ENCODE data around the gene CREB3L4.
A peak's percentile ranks its signal among the peaks of the same experiment; 100 is the strongest.
"Not testable (repeated sequence)": the region's sequence is repeated elsewhere in the genome, so short reads cannot be mapped to it uniquely, and the experiment has no call there.

The CREB3L4 gene

DNA sequence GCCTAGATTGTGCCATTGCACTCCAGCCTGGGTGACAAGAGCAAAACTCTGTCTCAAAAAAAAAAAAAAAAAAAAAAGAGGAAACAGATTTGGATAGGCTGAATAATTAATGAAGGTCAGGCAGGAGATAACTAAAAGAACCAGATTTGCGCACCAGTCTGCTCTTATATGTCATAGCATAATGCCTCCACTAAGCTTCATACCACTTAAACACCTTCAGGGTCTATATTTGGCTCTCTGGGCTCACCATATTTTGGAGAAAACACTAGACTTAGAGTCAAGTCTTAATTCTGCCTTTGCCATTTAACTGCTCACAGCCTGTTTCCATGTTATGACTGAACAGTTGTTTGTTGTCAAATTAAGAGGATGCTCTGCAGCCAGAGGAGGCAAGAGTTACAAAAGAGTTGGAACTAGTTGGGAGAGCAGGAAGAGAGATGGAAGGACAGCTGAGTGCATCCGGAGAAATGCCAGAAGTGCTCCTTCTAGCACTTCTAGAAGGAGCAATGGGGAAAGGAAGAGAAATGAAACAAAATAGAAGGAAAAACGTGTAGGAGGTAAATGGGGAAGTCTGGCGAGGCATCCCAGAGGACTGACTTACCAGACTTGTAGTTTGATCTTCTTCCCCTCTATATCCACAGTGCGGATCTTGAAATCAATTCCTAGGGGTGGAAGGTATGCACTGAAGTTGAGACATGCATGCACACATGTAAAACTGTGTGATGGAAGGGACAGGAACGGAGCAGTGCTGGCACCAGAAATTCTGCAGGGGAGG, 16.6 kb downstream of the CREB3L4 start:
- no peak for DNase-seq (ENCODE audit: low read depth in 1 of 2, low spot score in 1 of 2)

DNA sequence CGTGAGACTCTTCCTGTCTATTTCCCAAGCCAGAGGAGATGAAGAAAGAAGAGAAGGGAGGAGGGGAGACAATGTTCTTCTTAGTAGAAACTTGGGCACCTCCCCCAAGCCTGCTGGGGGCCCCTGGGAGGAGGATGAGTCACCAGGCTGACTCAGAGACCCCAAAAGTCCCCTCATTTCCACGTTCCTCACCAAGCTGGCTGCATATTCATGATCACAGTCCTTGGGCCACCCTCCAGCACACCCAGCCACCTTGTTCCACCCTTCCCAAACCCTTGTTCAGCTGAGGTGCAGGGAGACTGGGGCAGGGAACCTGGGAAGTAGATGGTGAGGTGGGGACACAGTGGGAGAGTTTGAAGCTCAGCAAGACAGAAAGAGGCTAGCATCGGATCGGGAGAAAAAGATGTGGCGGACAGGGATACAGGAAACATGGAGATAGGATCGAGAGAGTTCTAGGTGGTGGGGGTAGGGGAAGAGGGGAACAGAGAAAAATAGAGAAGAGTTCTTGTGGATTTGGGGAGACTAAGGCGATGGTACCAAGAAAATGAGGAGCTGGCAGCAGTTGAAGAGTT, 17.7 kb downstream of the CREB3L4 start:
- no peak for DNase-seq (ENCODE audit: low read depth in 1 of 2, low spot score in 1 of 2)

DNA sequence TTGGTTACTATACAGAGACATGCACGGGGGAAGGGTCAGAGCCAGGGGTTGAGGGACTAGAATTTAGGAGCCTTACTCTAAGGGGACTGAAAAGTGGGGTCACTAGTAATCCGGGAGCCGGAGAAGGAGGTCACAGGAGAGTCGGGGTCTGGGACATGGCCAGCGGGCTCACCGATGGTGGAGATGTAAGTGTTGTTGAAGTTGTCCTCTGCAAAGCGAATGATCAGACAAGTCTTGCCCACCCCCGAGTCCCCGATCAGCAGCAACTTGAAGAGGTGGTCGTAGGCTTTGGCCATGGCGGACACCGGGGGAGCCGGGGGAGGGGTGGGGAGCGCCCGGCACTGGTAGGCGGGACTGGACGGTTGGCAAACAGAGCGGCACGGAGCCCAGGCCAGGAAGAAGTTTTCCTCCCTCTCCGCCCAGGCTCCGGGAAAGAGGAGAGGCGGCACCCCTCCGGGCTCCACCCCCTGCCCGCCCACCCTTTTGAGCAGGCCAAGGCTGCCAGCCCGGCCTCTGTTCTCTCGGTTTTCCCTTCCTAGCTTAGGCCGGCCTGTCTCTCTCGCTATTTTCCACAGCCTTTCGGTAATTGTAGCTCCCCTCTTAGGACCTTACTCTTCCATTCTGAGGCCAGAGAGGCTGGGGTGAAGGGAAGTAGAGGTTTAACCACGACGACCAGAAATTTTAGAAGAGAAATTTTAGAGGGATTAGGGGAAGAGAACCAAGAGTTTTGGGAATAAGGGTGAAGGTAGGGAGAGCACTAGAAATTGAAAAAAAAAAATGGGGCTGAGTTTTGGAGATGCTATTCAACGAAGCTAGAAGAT, 18.4 kb downstream of the CREB3L4 start, which contains the start of gene RAB13:
TSS of gene RAB13 (minus strand) at position 399 of the 821 bp plus-strand sequence. CDS start at position 296, 103 bp downstream.
- DNase-seq (ENCODE audit: low read depth in 1 of 2, low spot score in 1 of 2) = no peak

DNA sequence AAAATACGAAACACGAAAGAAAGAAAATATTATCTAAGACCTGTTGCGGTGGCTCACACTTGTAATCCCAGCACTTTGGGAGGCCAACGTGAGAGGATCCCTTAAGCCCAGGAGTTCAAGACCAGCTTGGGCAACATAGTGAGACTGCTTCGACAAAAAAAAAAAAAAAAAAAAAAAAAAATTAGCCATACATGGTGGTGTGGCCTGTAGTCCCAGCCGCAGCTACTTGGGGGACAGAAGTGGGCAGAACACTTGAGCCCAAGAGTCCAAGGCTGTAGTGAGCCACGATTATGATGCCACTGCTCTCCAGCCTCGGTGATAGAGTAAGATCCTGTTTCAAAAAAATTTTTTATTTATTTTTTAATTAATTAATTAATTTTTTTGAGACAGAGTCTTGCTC, 19.9 kb downstream of the CREB3L4 start:
- no peak for DNase-seq (ENCODE audit: low read depth in 1 of 2, low spot score in 1 of 2)

DNA sequence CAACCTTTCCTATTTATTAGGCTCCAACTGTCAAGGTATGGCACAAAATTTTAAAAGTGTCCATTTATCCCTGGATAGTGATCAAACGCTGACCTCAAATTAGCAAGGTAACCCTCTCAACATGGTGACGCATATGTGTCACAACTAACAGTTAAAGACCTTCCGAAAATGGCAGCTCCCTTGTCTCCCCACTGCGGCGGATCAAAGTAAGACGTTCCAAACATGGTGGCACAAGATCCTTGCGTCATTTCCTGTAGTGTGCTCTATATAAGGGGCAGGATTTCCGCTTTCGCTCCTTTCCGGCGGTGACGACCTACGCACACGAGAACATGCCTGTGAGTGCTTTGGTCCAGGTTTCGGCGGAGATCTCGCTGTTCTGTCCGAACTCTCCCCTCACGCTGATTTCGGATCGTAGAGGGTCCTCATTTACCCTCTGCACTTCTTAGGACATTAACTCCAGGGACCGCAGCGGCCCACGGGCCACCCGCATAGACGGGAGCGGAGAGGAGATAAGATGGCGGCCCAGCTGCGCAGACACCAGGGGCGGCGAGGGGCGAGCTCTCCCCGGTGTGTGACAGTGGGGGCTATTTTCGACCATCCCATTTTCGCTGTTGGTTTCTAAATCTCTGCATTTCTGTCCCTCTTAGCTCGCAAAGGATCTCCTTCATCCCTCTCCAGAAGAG, 22.9 kb downstream of the CREB3L4 start, which contains the start of gene RPS27:
TSS of gene RPS27 (plus strand) at position 295 of the 683 bp plus-strand sequence. CDS start at position 330, 35 bp downstream.
- peak; percentile 64 to 77 for DNase-seq (ENCODE audit: low read depth in 1 of 2, low spot score in 1 of 2)

DNA sequence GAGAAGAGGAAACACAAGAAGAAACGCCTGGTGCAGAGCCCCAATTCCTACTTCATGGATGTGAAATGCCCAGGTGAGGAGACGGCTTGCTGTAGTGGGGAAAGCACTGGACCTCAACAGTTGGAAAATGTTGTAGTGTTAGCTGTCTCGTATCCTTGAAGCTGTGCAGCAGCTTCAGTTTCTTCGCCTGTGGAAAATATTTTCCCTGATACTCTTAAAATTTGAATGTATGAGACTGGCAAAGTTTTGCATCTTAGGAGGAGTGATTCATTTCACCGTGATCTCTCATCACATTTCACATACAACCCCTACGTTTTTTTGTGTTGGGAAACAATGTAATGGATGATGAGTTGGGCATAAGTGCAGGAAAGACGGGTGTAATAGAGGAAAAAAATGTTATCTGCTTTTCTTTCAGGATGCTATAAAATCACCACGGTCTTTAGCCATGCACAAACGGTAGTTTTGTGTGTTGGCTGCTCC, 23.5 kb downstream of the CREB3L4 start:
- DNase-seq (ENCODE audit: low read depth in 1 of 2, low spot score in 1 of 2) = no peak

DNA sequence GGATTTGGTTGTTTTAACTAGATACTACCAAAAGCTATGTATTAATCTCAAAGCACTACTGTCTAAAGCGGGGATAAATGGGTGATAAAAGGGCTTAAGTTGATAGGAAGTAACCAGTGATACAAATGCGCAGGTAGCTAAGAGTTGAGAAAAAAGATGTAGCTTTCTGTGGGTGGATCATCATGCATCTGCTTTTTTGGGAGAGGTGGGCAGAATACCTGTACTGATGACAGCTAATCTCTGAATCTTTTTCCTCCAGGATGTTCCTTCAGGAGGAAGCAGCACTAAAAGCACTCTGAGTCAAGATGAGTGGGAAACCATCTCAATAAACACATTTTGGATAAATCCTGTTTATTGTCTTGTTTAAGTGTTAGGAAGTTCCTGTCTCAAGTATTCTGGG, 24.1 kb downstream of the CREB3L4 start:
- DNase-seq (ENCODE audit: low read depth in 1 of 2, low spot score in 1 of 2) = no peak

DNA sequence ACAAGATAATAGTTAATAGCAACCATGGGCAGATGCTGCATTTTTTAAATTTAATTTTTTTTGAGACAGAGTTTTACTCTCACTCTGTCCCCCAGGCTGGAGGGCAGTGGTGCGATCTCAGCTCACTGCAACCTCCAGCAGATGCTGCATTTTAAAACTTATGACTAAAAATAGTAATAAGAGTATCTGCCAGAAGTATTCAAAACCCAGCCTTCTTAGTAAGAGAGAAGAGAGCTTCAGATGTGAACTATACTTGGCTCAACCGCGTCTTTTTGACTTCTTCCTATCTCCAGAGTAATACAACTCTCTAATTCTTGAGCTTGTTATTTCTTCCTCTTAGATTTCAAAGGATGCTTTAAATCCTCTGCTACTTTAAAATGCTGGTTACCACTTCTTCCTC, 27.5 kb downstream of the CREB3L4 start:
- DNase-seq (ENCODE audit: low read depth in 1 of 2, low spot score in 1 of 2) = no peak

DNA sequence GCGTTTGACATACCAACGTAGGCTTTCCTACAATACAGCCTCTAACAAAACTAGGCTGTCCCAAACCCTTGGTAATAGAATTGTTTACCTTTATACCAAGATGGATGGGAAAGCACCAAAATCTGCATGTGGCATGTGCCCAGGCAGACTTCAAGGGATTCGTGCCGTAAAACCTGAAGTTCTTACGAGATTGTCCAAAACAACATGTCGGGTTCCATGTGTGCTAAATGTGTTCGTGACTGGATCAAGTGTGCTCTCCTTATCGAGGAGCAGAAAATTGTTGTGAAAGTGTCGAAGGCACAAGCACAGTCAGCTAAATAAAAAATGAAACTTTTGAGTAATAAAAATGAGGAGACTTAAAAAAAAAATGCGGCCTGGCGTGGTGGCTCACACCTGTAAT, 27.9 kb downstream of the CREB3L4 start:
- DNase-seq (ENCODE audit: low read depth in 1 of 2, low spot score in 1 of 2) = no peak

DNA sequence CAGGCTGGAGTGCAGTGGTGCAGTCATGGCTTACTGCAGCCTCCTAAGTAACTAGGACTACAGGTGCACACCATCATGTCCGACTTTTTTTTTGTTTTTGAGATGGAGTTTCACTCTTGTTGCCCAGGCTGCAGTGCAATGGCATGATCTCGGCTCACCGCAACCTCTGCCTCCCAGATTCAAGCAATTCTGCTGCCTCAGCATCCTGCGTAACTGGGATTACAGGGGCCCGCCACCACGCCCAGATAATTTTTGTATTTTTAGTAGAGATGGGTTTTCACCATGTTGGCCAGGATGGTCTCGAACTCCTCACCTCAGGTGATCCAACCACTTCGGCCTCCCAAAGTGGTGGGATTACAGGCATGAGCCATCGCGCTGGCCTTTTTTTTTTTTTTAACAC, 29.2 kb downstream of the CREB3L4 start:
- DNase-seq (ENCODE audit: low read depth in 1 of 2, low spot score in 1 of 2) = not testable (repeated sequence)

DNA sequence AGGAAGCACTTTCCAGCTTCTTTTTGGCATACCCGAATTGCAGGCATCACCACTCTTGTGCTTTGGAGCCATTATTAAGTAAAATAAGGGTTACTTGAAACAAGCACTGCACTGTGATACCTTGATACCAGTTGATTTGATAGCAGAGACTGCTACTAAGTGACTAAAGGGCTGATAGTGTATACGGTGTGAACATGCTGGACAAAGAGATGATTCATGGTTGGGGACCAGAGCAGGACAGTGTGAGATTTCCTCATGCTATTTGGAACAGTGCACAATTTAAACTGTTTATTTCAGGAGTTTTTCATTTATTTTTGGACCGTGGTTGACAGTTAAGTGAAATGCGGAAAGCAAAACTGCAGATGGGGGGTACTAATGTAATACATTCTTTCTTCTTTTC, 32.7 kb downstream of the CREB3L4 start:
- no peak for DNase-seq (ENCODE audit: low read depth in 1 of 2, low spot score in 1 of 2)

DNA sequence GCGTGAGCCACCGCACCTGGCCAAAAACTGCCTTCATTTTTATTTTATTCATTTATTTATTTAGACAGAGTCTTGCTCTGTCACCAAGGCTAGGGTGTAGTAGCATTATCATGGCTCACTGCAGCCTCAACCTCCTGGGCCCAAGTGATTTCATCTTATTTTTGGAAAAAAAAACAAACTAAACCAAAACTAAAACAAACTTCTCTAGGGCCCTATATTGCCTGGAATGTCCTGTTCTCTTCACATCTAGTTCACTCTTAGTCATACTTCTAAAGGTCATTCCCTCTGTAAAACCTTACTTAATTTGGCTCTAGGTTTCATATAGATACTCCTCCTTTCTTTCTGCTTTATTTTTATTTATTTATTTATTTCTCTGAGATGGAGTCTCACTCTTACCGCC, 38.4 kb downstream of the CREB3L4 start:
- DNase-seq (ENCODE audit: low read depth in 1 of 2, low spot score in 1 of 2) = no peak

DNA sequence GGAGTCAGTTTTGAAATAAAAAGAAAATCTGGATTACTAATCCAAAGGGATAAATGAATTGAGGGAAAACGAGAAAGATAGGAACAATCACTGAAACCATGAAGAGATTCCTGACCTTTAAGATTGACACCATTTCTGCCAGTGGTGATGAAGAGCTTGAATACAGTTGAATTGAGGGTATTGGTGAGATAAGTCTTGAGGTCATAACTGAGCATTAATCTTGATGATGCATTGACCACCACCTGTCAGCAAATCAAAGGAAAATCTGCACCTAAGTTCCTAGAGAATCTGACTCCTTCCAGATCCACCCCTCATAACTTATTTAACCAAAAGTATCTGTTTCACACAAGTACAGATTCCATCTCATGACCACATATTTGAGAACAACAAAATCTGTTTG, 44.4 kb downstream of the CREB3L4 start:
- DNase-seq (ENCODE audit: low read depth in 1 of 2, low spot score in 1 of 2) = no peak

DNA sequence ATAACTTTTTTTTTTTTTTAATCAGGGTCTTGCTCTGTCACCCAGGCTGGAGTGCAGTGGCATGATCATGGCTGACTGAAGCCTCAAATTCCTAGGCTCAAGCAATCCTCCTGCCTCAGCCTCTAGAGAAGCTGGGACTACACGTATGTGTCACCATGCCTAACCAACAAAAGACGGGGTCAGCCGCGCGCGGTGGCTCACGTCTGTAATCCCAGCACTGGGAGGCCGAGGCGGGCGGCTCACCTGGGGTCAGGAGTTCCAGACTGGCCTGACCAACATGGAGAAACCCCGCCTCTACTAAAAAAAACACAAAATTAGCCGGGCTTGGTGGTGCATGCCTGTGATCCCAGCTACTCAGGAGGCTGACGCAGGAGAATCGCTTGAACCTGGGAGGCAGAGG, 44.8 kb downstream of the CREB3L4 start:
- not testable (repeated sequence) for DNase-seq (ENCODE audit: low read depth in 1 of 2, low spot score in 1 of 2)

DNA sequence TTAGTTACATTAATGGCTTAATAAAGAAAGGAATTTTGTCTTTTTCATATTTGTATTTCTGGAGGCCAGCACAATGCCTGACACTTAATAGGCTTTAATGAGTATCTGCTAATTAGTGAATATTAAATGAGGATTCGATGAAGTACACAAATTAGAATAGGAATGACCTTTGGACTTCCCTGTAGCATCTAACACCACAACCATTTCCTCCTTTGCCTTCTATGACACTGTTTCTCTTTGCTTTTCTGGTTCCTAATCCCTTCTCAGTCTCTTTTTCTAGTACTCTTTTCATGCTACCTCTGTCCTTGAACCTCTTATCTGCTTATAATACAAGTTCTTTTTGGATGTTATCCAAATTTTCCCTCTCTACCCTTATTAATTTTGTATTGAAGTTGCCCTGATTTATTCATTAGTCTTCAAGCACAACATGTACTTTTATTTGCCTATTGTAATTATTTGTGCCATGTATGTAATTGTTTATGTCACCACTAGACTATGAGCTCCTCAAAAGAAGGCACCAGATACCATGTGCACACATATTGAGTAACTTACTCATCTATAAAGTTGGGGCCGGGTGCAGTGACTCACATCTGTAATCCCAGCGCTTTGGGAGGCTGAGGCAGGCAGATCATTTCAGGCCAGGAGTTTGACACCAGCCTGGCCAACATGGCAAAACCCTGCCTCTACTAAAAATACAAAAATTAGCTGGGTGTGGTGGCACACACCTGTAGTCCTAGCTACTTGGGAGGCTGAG, 46.6 kb downstream of the CREB3L4 start:
- no peak for DNase-seq (ENCODE audit: low read depth in 1 of 2, low spot score in 1 of 2)

DNA sequence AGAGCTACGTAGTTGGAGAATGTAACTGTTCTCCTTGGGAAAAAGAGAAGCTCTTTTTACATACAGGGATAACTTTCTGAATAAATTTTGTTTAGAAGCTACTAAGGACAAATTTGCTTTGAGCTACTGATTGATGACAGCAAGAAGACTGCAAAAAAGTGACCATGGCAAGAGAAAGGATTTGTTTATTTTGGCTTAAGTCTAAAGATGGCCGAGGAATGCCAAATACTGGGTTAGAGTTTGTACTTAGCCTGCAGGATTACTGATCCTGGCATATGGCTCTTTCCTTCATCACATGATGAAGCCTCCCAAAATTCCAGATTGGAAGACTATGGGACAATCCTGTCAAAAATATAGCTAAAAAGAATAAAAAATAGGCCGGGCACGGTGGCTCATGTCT, 51.6 kb downstream of the CREB3L4 start:
- DNase-seq (ENCODE audit: low read depth in 1 of 2, low spot score in 1 of 2) = no peak

DNA sequence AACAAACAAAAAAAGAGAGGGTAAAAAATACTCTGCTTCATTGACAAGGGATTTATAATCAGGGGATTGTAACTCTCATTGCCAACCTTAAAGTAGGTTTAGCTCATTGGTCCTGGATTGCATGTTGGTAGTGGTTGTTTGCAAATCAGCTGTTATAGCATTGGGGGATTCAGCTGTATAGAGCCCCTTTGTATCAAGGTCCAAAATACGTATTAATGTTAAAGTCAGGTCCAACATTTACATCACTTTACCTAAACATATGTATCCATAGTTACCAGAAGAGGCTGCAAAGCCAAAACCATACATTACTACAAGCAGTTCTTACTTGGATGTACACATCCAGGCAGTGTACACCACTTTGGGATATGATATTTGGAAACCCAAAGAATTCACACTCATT, 52.2 kb downstream of the CREB3L4 start:
- no peak for DNase-seq (ENCODE audit: low read depth in 1 of 2, low spot score in 1 of 2)
